Measurements from ENCODE around the gene TTC39C.

DNA sequence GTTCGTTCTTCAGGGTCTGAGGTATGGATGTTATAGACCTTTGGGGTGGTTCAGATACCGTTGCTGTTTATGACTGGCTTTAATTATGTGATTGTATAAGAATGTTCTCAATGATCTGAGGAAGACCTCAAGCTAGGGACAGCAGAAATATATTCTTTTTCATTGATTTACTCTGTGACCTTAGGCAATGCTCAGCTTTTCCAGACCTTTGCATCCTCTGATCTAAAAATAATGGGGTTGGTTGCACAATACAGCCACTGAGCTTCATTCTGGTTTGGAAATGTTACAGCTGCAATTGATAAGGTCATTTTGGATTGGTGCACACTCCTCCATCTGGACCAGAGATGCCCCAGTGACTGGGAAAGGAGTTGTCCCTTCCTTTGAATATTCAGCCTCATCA is 107.1 kb downstream of the TTC39C start:
- no peak for TF ChIP-seq POLR2A (IDR thresholded peaks at IDR 0.05; ENCODE audit: low read depth, low read length)
- TF ChIP-seq TAF1 (IDR thresholded peaks at IDR 0.05; ENCODE audit: borderline replicate concordance, low read depth, low read length): no peak

All from GM12892 (cell line).